ENCODE results near the gene MRPS18A.

The MRPS18A gene

GRCh38 chr6:43678341-43678740 lies 9.2 kb downstream of the MRPS18A start:
- TF ChIP-seq CTCF (IDR thresholded peaks at IDR 0.05; ENCODE audit: extremely low read depth, insufficient read depth, missing control alignments), result no peak
- in situ Hi-C loops (cut with MboI; ENCODE audit: low pct_unique_long_range_greater_than_20kb, low sequenced_read_pairs, unreplicated experiment), result no loop called here

GRCh38 chr6:43677759-43678158 lies 9.8 kb downstream of the MRPS18A start:
- in situ Hi-C loops (cut with MboI; ENCODE audit: low pct_unique_long_range_greater_than_20kb, low sequenced_read_pairs, unreplicated experiment), result no loop called here

More at GRCh38 chr6:43678341-43678740, 9.2 kb downstream of the MRPS18A start:
- no peak for DNase-seq (ENCODE audit: low spot score)

GRCh38 chr6:43676962-43677606 lies 10.5 kb downstream of the MRPS18A start:
- DNase-seq (ENCODE audit: low spot score), result no peak
- in situ Hi-C loops (cut with MboI; ENCODE audit: low pct_unique_long_range_greater_than_20kb, low sequenced_read_pairs, unreplicated experiment), result no loop called here
- no peak for TF ChIP-seq CTCF (IDR thresholded peaks at IDR 0.05; ENCODE audit: extremely low read depth, insufficient read depth, missing control alignments)

More at GRCh38 chr6:43677759-43678158, 9.8 kb downstream of the MRPS18A start:
- no peak for TF ChIP-seq CTCF (IDR thresholded peaks at IDR 0.05; ENCODE audit: extremely low read depth, insufficient read depth, missing control alignments)
- DNase-seq (ENCODE audit: low spot score), result no peak

GRCh38 chr6:43674921-43675320 lies 12.7 kb downstream of the MRPS18A start:
- in situ Hi-C loops (cut with MboI; ENCODE audit: low pct_unique_long_range_greater_than_20kb, low sequenced_read_pairs, unreplicated experiment), result no loop called here
- no peak for TF ChIP-seq CTCF (IDR thresholded peaks at IDR 0.05; ENCODE audit: extremely low read depth, insufficient read depth, missing control alignments)
- DNase-seq (ENCODE audit: low spot score), result no peak

DNA sequence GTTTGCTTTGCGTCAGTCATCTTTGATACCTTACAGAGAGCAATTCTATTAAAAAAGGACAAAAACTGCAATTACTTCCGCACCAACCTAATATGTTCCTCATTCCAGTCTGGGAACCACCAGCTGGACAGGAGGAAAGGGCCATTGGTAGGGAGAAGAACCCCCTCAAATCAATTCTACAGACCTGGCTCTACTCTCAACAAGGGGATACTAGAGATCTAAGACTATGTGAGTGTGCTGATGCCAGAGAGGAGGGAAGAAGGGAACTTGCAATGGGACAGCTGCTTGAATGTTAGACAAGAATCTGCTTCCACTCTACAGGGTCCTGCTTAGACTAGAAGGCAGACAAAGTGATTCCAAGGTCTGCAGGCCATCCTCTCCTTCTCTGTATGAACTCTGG lies 13.3 kb downstream of the MRPS18A start:
- in situ Hi-C loops (cut with MboI; ENCODE audit: low pct_unique_long_range_greater_than_20kb, low sequenced_read_pairs, unreplicated experiment), result no loop called here
- no peak for DNase-seq (ENCODE audit: low spot score)
- no peak for TF ChIP-seq CTCF (IDR thresholded peaks at IDR 0.05; ENCODE audit: extremely low read depth, insufficient read depth, missing control alignments)

DNA sequence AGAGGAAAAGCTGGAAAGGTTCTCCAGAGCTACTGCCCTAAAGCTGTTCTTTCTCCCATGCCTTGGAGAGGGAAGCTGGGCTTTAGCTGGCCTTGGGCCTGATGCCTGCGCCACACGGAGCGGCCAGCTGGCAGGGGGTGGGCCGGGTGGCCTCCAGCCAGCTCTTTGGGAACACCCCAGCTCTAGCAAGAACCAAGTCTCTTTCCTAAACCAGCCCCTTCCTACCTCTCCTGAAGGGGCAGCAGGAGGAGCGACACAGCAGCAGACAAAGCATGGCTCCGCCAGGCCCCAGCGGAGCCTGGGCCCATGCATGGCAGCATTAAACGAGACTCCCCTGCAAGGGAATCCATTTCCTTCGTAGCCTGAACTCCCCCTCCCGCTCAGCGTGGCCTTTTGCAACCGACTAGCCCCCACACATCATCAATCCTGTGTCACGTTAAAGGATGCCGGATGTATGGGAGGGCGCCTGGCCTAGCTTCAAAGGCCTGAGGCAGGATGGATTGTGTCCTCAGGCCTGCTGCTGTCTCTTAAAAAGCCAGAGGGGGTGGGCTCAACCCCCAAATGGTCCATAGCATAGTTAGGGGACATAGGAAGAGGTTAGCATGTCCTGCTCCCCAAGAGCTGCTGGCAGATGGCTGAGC lies 14.0 kb downstream of the MRPS18A start:
- in situ Hi-C loops (cut with MboI; ENCODE audit: low pct_unique_long_range_greater_than_20kb, low sequenced_read_pairs, unreplicated experiment), result no loop called here
- DNase-seq (ENCODE audit: low spot score), result no peak
- TF ChIP-seq CTCF (IDR thresholded peaks at IDR 0.05; ENCODE audit: extremely low read depth, insufficient read depth, missing control alignments), result no peak
